ENCODE measurements around the gene ERCC4. TPM values are rescaled to one million over a fixed set of nuclear protein-coding genes. Genes with fewer than 3 reads are reported as not detected.

The ERCC4 gene
- polyA plus RNA-seq, 1 donor (not counting 4 experiments of a cell fraction or from before 2014, with no cell fraction given), result 5.9 TPM

DNA sequence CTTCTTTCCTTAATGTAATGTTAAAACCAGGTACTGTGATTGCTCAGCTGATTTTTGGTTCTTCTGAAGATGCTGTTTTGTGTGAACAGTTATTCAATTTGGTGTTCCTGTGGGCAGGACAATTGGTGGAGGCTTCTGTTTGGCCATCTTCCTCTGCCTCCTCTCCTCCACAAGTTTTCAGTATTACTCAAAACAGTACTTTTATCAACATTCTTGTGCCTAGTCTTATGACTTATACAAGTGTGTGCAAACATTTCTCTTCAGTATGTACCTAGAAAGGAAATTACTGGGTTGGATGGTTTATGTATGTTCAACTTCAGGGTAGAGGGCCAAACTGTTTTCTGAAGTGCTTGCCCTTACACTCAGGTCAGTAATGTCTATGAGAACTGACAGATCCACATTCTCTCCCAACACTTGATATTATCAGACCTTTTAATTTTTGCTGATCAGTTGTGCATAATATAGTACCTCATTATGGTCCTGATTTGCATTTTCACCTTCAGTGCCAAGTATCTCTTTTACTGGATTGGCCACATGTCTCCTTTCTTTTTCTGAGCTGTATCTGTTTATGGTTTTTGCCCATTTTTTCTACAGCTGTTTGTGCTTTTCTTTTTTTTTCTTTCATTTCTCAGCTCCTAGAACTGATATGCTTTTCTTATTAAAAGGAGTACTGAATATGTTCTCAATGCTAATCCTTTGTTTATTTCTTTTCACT is 50.9 kb downstream of the ERCC4 start:
- Histone ChIP-seq H3K9me1 (ENCODE audit: control insufficient read depth, extremely low read depth, insufficient read depth, low read length) (no peaks in the 10 kb centered on the region), H3K4me3 (ENCODE audit: control insufficient read depth in 2 of 3, extremely low read depth in 1 of 3, insufficient read depth in 2 of 3, low read depth in 1 of 3, low read length in 3 of 3) (no peak overlapping the region), H3K9me3 (ENCODE audit: control insufficient read depth, low read depth, low read length) (no peaks in the 10 kb centered on the region), H3K27me3 (ENCODE audit: control insufficient read depth, extremely low read depth, insufficient read depth, low read length) (no peaks in the 10 kb centered on the region), H4K20me1 (ENCODE audit: control insufficient read depth, extremely low read depth, insufficient read depth, low read length) (no peaks in the 10 kb centered on the region), H3K4me2 (ENCODE audit: control insufficient read depth, extremely low read depth, insufficient read depth, low read depth, low read length) (no peak overlapping the region), H3K4me1 (ENCODE audit: control insufficient read depth, extremely low read depth, insufficient read depth, low read length) (no peaks in the 10 kb centered on the region), H2AFZ (ENCODE audit: control insufficient read depth, low read length) (no peak overlapping the region), H3K9ac (ENCODE audit: control insufficient read depth, extremely low read depth, insufficient read depth, low read length) (no peak overlapping the region), H3K27ac (ENCODE audit: control insufficient read depth, insufficient read depth, low read length) (no peak overlapping the region), H3K36me3 (ENCODE audit: control insufficient read depth in 2 of 2, extremely low read depth in 1 of 2, insufficient read depth in 2 of 2, low read length in 2 of 2) (no peaks in the 10 kb centered on the region), H3K79me2 (ENCODE audit: control insufficient read depth, insufficient read depth, low read length) (no peaks in the 10 kb centered on the region)
- no peak for FAIRE-seq
- no peak for DNase-seq (ENCODE audit: low read depth, low spot score)
- no peak for TF ChIP-seq EZH2 (IDR thresholded peaks at IDR 0.05; ENCODE audit: low read length)
- TF ChIP-seq, protein P1, sequence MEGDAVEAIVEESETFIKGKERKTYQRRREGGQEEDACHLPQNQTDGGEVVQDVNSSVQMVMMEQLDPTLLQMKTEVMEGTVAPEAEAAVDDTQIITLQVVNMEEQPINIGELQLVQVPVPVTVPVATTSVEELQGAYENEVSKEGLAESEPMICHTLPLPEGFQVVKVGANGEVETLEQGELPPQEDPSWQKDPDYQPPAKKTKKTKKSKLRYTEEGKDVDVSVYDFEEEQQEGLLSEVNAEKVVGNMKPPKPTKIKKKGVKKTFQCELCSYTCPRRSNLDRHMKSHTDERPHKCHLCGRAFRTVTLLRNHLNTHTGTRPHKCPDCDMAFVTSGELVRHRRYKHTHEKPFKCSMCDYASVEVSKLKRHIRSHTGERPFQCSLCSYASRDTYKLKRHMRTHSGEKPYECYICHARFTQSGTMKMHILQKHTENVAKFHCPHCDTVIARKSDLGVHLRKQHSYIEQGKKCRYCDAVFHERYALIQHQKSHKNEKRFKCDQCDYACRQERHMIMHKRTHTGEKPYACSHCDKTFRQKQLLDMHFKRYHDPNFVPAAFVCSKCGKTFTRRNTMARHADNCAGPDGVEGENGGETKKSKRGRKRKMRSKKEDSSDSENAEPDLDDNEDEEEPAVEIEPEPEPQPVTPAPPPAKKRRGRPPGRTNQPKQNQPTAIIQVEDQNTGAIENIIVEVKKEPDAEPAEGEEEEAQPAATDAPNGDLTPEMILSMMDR (optimal IDR thresholded peaks at IDR 0.05 in 1 of 3, IDR thresholded peaks at IDR 0.05 in 1 of 3, conservative IDR thresholded peaks at IDR 0.05 in 1 of 3; ENCODE audit: extremely low read depth in 1 of 3, insufficient read depth in 2 of 3, low read length in 3 of 3), result no peak
- dilution Hi-C loops (cut with MboI; ENCODE audit: extremely low pct_ligation_motif_present, low sequenced_read_pairs), result no loop called here

DNA sequence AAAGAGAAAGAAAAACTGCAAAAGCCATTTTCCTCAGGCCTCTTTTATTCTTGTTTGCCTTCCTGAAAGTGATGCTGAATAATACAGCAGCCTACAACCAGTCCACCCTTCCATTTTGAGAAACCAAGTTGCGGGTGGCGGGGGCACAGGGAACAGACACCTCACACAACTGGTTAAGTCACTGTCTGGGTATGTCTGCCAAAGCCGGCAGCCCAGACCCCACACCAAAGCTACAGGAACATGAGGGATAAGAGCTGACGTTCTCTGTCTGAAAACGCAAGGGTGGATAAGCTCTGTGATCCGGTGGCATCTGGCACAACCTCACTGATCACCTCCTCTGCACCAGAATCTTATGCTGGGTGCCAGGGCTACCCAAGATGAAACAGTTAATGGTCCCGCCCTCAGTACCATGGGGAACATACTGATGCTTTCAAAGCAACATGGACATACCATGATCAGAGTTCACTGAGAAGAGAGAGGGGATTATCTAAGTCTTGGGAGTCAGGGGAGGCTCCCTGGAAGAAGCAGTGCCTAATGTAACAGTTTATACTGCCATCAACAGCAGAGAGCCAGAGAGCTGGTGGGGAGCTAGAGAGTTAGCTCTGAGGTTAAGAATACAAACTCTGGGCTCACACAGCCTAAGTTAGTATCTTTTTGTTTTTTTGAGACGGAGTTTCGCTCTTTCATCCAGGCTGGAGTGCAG is 53.5 kb downstream of the ERCC4 start:
- no peaks in the 10 kb centered on the region for H3K27me3 ChIP-seq (ENCODE audit: control insufficient read depth, extremely low read depth, insufficient read depth, low read length)
- DNase-seq (ENCODE audit: low read depth, low spot score) (no peak), FAIRE-seq (no peak)
- no peak overlapping the region for H3K4me3 ChIP-seq (ENCODE audit: control insufficient read depth in 2 of 3, extremely low read depth in 1 of 3, insufficient read depth in 2 of 3, low read depth in 1 of 3, low read length in 3 of 3)
- H3K4me1 ChIP-seq (ENCODE audit: control insufficient read depth, extremely low read depth, insufficient read depth, low read length), result no peaks in the 10 kb centered on the region
- no peaks in the 10 kb centered on the region for H3K79me2 ChIP-seq (ENCODE audit: control insufficient read depth, insufficient read depth, low read length)
- H3K36me3 ChIP-seq (ENCODE audit: control insufficient read depth in 2 of 2, extremely low read depth in 1 of 2, insufficient read depth in 2 of 2, low read length in 2 of 2), result no peaks in the 10 kb centered on the region
- no peak overlapping the region for H3K4me2 ChIP-seq (ENCODE audit: control insufficient read depth, extremely low read depth, insufficient read depth, low read depth, low read length)
- no peak overlapping the region for H3K27ac ChIP-seq (ENCODE audit: control insufficient read depth, insufficient read depth, low read length)
- H3K9me1 ChIP-seq (ENCODE audit: control insufficient read depth, extremely low read depth, insufficient read depth, low read length), result no peaks in the 10 kb centered on the region
- no peaks in the 10 kb centered on the region for H3K9me3 ChIP-seq (ENCODE audit: control insufficient read depth, low read depth, low read length)
- H2AFZ ChIP-seq (ENCODE audit: control insufficient read depth, low read length), result no peak overlapping the region
- TF ChIP-seq, protein P1 (optimal IDR thresholded peaks at IDR 0.05 in 1 of 3, IDR thresholded peaks at IDR 0.05 in 1 of 3, conservative IDR thresholded peaks at IDR 0.05 in 1 of 3; ENCODE audit: extremely low read depth in 1 of 3, insufficient read depth in 2 of 3, low read length in 3 of 3), result no peak
- TF ChIP-seq EZH2 (IDR thresholded peaks at IDR 0.05; ENCODE audit: low read length), result no peak
- dilution Hi-C loops (cut with MboI; ENCODE audit: extremely low pct_ligation_motif_present, low sequenced_read_pairs), result no loop called here
- H4K20me1 ChIP-seq (ENCODE audit: control insufficient read depth, extremely low read depth, insufficient read depth, low read length), result no peaks in the 10 kb centered on the region
- H3K9ac ChIP-seq (ENCODE audit: control insufficient read depth, extremely low read depth, insufficient read depth, low read length), result no peak overlapping the region
